ENCODE data around the gene TWNK.
"Not testable (repeated sequence)": the region's sequence is repeated elsewhere in the genome, so short reads cannot be mapped to it uniquely, and the experiment has no call there.

Gene TWNK

GRCh38 chr10:100975397-100975796, 11.9 kb upstream of the TWNK start:
- DNase-seq: not testable (repeated sequence)

- no peak for DNase-seq
Observed at GRCh38 chr10:100976906-100977305, 10.4 kb upstream of the TWNK start.

- DNase-seq: no peak
Observed at GRCh38 chr10:100977436-100977835, 9.9 kb upstream of the TWNK start.

GRCh38 chr10:100978121-100978900, 9.0 kb upstream of the TWNK start:
- DNase-seq: no peak

- no peak for DNase-seq
Observed at GRCh38 chr10:100978901-100979195, 8.5 kb upstream of the TWNK start.

- no peak for DNase-seq
Observed at GRCh38 chr10:100979791-100980272, 7.5 kb upstream of the TWNK start.

GRCh38 chr10:100980311-100980710, 7.0 kb upstream of the TWNK start:
- no peak for DNase-seq

- no peak for DNase-seq
Observed at GRCh38 chr10:100980711-100981110, 6.6 kb upstream of the TWNK start.

- DNase-seq: no peak
Observed at GRCh38 chr10:100981178-100981772, 6.1 kb upstream of the TWNK start.

- no peak for DNase-seq
Observed at GRCh38 chr10:100982916-100983830, 4.2 kb upstream of the TWNK start.

GRCh38 chr10:100983868-100984671, 3.3 kb upstream of the TWNK start:
- DNase-seq: no peak

- no peak for DNase-seq
Observed at GRCh38 chr10:100984672-100985177, 2.6 kb upstream of the TWNK start.

GRCh38 chr10:100985336-100985735, 2.0 kb upstream of the TWNK start:
- no peak for DNase-seq

- DNase-seq: no peak
Observed at GRCh38 chr10:100986623-100986951, 756 bp upstream of the TWNK start.

GRCh38 chr10:100987685-100988049, 324 bp downstream of the TWNK start:
- DNase-seq: no peak

GRCh38 chr10:100988166-100988565, 823 bp downstream of the TWNK start:
- no peak for DNase-seq

GRCh38 chr10:100989088-100989487, 1.7 kb downstream of the TWNK start:
- no peak for DNase-seq

GRCh38 chr10:100993986-100994708, 6.8 kb downstream of the TWNK start:
- no peak for DNase-seq

- DNase-seq: no peak
Observed at GRCh38 chr10:100995181-100995580, 7.8 kb downstream of the TWNK start.

- no peak for DNase-seq
Observed at GRCh38 chr10:100996678-100997359, 9.5 kb downstream of the TWNK start.

Measured in NCI-H2171 (cell line).